ENCODE data around the gene PNPO.

DNA sequence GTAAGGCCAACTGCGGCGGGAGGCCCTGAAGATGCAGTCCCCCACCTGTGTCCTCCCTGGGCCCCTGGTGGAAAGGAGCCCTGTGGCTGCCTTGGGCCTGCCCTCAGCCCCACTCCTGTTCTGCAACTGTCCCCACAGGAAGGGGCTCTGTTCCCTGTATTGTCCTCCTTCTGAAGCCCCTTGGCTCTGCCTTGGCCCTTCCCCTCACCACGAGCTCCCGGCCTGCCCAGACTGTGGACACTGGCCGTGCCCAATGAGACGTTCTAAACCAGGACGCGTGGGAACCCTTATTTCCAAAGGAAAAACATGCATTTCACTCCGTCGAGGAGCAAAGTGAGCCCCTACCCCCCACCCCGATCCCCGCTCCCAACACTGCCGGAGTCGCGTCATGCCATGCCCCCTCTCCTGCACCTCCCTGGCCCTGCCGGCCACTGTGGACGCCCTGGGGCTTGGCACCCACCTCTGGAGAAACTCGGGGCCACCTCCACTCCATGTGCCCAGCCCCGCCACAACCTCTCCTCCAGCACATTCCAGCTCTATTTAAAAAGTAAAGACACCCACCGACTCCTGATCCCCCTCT lies 13.5 kb upstream of the PNPO start:
- TF ChIP-seq CTCF (IDR thresholded peaks at IDR 0.05) (no peak), POLR2A (IDR thresholded peaks at IDR 0.05) (no peak)
